GM15510 (cell line): ENCODE results near the gene HACD3.

Source experiments
- POLR2A ChIP-seq: IDR thresholded peaks from 3 replicates; pipeline ENCODE4 v1.6.1; 2011; ENCODE audit warnings: borderline replicate concordance; ENCODE audit not compliant: insufficient read length; ENCODE audit errors: extremely low read depth

The HACD3 gene

GRCh38 chr15:65612616-65612946, 82.3 kb downstream of the HACD3 start:
- no peak for TF ChIP-seq POLR2A

DNA sequence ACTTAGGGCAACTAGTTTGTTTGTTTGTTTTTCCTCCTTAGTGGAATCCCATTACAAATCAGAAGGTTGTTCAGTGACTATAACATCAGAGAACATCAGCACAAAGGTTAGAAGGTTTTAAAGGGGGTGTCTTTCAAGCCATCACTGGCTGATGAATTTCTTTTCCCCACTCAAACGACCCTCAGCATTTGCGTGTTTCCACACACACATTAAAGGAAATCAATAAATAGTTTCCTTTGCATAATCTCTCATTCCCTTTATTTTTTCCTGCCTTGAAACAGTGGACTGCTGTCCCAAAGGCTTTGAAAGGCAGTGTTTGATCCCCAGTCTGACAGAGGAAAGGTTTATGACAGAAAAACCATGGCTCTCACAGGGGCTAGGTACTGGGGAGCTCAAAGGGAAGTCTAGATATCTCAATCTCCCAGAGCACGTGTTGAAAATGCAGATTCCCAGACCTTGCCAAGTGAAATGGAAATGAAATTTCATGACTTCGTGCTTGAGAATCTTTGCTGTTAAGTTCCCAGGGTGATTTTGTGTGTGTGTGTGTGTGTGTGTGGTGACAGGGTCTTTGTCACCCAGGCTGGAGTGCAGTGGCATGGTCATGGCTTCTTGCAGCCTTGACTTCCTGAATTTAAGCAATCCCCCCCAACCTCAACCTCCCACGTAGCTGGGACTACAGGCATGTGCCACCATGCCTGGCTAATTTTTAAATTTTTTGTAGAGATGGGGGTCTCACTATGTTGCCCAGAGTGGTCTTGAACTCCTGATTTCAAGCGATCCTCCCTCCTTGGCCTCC, 82.9 kb downstream of the HACD3 start:
- no peak for TF ChIP-seq POLR2A

GRCh38 chr15:65618560-65619109, 88.4 kb downstream of the HACD3 start:
- TF ChIP-seq POLR2A, result no peak

GRCh38 chr15:65619626-65620290, 89.5 kb downstream of the HACD3 start:
- TF ChIP-seq POLR2A, result no peak

DNA sequence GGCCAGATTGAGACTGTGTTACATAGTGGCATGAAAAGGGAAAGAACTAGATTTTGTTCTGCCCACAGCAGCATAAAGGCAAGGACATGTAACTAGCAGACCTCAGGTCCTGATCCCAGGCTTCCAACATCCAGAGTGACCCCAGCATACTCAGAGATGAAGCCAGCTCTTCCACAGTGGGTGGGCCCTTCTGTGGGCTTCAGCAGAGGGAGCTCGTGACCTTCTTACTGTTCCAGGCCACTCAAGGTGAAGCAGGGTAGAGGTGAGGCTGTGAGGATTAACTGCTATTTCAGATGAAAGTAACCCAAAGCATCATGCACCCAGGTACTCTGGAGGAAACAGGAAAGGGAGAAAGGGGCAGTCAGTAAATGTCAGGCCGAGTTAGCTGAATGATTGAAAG, 90.6 kb downstream of the HACD3 start:
- no peak for TF ChIP-seq POLR2A

GRCh38 chr15:65621638-65622037, 91.4 kb downstream of the HACD3 start, which contains the start of gene SLC24A1:
TSS of gene SLC24A1 (plus strand) at chr15:65621938. CDS start at chr15:65624081, 2,143 bp downstream.
- no peak for TF ChIP-seq POLR2A

- no peak for TF ChIP-seq POLR2A
Observed at GRCh38 chr15:65623103-65623502, 92.8 kb downstream of the HACD3 start.

DNA sequence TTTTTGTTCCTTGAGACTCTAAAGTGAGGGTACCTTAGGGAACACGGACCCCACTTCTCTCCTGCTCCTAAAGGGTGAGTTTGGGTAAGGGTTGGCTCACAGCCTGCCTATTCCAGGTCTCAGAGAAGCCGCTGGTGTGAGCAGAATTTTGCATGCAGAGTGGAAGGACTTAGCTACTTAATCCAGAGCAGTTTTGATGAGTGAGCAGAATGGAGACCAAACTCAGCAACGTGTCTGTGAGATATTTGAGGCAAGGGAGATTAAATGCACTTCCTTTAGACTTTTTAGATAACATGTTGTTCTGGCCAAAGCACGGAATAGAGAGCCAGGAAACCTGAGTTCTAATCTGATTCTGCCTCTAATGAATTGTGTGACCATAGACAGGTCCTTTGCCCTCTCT, 96.6 kb downstream of the HACD3 start:
- TF ChIP-seq POLR2A, result no peak
